H1 (cell line): Measurements from ENCODE around the gene EPHA2. TPM values are rescaled to one million over a fixed set of nuclear protein-coding genes. Genes with fewer than 3 reads are reported as not detected.

Source experiments
- CHD1 ChIP-seq: IDR thresholded peaks from 2 replicates; pipeline ENCODE4 v1.6.1; 2012; ENCODE audit warnings: low read depth, low read length, improper control_type of control experiment
- CHD7 ChIP-seq: fragments of 300-600 bp; sonication (generic); IDR thresholded peaks from 2 replicates; pipeline ENCODE4 v1.7.1; 2012; ENCODE audit warnings: low read length, moderate library complexity, mild to moderate bottlenecking, inconsistent platforms; ENCODE audit not compliant: insufficient replicate concordance
- E2F6 ChIP-seq: IDR thresholded peaks from 2 replicates; pipeline ENCODE4 v1.6.1; 2012; ENCODE audit warnings: inconsistent platforms
- EZH2 ChIP-seq: fragments of 200-600 bp; sonication (generic); IDR thresholded peaks from 2 replicates; pipeline ENCODE4 v1.7.1; 2012; ENCODE audit warnings: low read depth, mild to moderate bottlenecking, moderate library complexity, low read length, inconsistent platforms; ENCODE audit not compliant: severe bottlenecking
- SP2 ChIP-seq: IDR thresholded peaks from 2 replicates; pipeline ENCODE4 v1.6.1; 2012; ENCODE audit warnings: mild to moderate bottlenecking, low read length, inconsistent platforms
- polyA plus RNA-seq, 7 experiments: library from polyadenylated mRNA; depleted of rRNA in 3 of 7; stranded (reverse) in 5 of 7; unstranded in 2 of 7; fragments of >200 nt in 5 of 7; fragments of 200-250 nt in 2 of 7; gene quantifications; 1 replicate in 5 of 7; 2 replicates in 1 of 7; 4 replicates in 1 of 7; pipeline versions ENCODE4 v1.2.1 to v1.2.3, GENCODE V29; 2011 to 2013; ENCODE audit warnings: missing spikeins in 2 of 7, mixed read lengths in 2 of 7
- total RNA-seq: library from RNA; stranded (reverse); fragmentation: NEBNext Ultra II Directional; extraction: Animal tissue kit (Norgen Biotek cat#: 25700); gene quantifications from 2 replicates; pipeline ENCODE4 v1.2.1, GENCODE V29; 2021

The EPHA2 gene
- total and polyA plus RNA-seq, 2 of the 8 experiments (the other 6 are each of a cell fraction or from before 2014, with no cell fraction given), result 26.8 to 33.6 TPM

GRCh38 chr1:16128338-16128741 lies 27.5 kb downstream of the EPHA2 start (continued):
- TF ChIP-seq EZH2 (no peak), CHD1 (no peak), SP2 (no peak), E2F6 (no peak), CHD7 (no peak)
